ENCODE results near the gene PAPOLG. TPM values are rescaled to one million over a fixed set of nuclear protein-coding genes. Genes with fewer than 3 reads are reported as not detected.

The PAPOLG gene
- total and polyA plus RNA-seq, 2 of the 13 experiments (the other 11 are each of a cell fraction or from before 2014, with no cell fraction given): 10.1 to 10.4 TPM

DNA sequence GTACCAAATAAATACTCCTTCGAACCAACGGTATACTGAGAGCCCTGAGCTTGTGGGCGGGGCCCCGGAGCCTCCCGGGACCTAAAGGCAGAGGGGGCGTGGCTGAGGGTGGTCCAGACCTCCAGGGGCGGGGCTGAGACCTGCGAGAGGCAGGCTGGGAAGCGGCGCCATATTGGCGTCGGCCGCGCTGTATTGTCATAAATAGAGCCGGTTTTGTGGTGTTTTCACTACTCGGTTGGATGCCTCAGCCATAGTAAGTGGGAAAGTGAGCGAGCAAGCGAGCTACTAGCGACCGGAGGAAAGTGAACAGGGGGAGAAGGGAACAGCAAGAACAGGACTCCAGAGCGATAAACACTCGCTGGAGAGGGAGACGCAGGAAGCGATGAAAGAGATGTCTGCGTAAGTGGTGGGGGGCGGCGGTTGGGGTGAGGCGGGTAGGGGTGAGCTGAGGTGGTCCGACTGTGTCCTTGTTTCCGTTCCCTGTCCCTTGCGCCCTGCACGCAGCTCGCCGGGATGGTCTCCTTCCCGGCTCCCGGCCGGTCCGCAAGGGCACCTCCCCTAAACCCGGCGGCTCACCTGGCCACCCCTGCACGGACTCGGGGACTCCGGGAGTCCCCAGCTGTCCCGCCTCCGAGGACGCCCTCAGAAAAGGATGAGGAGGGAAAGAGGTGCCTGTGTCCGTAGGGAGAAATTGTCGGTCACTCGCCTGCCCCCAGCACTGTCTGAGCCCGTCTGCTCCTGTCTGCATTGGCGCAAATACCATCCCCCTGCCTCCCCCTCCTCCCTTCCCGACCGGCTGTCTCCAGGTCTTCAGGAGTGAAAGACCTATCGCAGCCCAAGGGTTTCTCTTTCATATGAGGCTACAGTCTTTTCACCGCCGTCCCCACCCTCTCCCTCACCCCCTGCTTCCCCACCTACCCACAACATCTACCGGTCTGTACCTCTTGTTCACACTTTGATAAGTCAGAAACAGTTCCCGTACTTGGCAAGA, at the start of gene PAPOLG (continued):
- TF ChIP-seq, protein P1, sequence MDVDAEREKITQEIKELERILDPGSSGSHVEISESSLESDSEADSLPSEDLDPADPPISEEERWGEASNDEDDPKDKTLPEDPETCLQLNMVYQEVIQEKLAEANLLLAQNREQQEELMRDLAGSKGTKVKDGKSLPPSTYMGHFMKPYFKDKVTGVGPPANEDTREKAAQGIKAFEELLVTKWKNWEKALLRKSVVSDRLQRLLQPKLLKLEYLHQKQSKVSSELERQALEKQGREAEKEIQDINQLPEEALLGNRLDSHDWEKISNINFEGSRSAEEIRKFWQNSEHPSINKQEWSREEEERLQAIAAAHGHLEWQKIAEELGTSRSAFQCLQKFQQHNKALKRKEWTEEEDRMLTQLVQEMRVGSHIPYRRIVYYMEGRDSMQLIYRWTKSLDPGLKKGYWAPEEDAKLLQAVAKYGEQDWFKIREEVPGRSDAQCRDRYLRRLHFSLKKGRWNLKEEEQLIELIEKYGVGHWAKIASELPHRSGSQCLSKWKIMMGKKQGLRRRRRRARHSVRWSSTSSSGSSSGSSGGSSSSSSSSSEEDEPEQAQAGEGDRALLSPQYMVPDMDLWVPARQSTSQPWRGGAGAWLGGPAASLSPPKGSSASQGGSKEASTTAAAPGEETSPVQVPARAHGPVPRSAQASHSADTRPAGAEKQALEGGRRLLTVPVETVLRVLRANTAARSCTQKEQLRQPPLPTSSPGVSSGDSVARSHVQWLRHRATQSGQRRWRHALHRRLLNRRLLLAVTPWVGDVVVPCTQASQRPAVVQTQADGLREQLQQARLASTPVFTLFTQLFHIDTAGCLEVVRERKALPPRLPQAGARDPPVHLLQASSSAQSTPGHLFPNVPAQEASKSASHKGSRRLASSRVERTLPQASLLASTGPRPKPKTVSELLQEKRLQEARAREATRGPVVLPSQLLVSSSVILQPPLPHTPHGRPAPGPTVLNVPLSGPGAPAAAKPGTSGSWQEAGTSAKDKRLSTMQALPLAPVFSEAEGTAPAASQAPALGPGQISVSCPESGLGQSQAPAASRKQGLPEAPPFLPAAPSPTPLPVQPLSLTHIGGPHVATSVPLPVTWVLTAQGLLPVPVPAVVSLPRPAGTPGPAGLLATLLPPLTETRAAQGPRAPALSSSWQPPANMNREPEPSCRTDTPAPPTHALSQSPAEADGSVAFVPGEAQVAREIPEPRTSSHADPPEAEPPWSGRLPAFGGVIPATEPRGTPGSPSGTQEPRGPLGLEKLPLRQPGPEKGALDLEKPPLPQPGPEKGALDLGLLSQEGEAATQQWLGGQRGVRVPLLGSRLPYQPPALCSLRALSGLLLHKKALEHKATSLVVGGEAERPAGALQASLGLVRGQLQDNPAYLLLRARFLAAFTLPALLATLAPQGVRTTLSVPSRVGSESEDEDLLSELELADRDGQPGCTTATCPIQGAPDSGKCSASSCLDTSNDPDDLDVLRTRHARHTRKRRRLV (CRISPR knock-in tag; IDR thresholded peaks at IDR 0.05): peak; percentile 71; the same call in 1 of the 2 replicates
- TF ChIP-seq SRF (IDR thresholded peaks at IDR 0.05; ENCODE audit: low read depth, low read length) (no peak), ARNT2 (CRISPR knock-in tag; IDR thresholded peaks at IDR 0.05; ENCODE audit: low read depth) (peak; percentile 60; the same call in 1 of the 2 replicates), HDAC6 (IDR thresholded peaks at IDR 0.05; ENCODE audit: low read depth, low read length) (no peak), ZNF274 (CRISPR knock-in tag; IDR thresholded peaks at IDR 0.05) (no peak), PAX8 (CRISPR knock-in tag; IDR thresholded peaks at IDR 0.05; ENCODE audit: borderline replicate concordance) (no peak), ZBTB8A (CRISPR knock-in tag; IDR thresholded peaks at IDR 0.05; ENCODE audit: borderline replicate concordance, low read depth) (no peak), ZBTB20 (CRISPR knock-in tag; IDR thresholded peaks at IDR 0.05; ENCODE audit: borderline replicate concordance, low read depth) (peak; percentile 57; the same call in 1 of the 2 replicates), SNAPC2 (CRISPR knock-in tag; IDR thresholded peaks at IDR 0.05) (peak; percentile 76; the same call in 1 of the 2 replicates), CC2D1A (CRISPR knock-in tag; IDR thresholded peaks at IDR 0.05) (no peak)
- TF ChIP-seq, protein P2, sequence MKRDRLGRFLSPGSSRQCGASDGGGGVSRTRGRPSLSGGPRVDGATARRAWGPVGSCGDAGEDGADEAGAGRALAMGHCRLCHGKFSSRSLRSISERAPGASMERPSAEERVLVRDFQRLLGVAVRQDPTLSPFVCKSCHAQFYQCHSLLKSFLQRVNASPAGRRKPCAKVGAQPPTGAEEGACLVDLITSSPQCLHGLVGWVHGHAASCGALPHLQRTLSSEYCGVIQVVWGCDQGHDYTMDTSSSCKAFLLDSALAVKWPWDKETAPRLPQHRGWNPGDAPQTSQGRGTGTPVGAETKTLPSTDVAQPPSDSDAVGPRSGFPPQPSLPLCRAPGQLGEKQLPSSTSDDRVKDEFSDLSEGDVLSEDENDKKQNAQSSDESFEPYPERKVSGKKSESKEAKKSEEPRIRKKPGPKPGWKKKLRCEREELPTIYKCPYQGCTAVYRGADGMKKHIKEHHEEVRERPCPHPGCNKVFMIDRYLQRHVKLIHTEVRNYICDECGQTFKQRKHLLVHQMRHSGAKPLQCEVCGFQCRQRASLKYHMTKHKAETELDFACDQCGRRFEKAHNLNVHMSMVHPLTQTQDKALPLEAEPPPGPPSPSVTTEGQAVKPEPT (CRISPR knock-in tag; IDR thresholded peaks at IDR 0.05; ENCODE audit: low read depth): no peak
- TF ChIP-seq, protein P3, sequence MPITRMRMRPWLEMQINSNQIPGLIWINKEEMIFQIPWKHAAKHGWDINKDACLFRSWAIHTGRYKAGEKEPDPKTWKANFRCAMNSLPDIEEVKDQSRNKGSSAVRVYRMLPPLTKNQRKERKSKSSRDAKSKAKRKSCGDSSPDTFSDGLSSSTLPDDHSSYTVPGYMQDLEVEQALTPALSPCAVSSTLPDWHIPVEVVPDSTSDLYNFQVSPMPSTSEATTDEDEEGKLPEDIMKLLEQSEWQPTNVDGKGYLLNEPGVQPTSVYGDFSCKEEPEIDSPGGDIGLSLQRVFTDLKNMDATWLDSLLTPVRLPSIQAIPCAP (CRISPR knock-in tag; IDR thresholded peaks at IDR 0.05; ENCODE audit: low read depth): no peak
- TF ChIP-seq, protein P4, sequence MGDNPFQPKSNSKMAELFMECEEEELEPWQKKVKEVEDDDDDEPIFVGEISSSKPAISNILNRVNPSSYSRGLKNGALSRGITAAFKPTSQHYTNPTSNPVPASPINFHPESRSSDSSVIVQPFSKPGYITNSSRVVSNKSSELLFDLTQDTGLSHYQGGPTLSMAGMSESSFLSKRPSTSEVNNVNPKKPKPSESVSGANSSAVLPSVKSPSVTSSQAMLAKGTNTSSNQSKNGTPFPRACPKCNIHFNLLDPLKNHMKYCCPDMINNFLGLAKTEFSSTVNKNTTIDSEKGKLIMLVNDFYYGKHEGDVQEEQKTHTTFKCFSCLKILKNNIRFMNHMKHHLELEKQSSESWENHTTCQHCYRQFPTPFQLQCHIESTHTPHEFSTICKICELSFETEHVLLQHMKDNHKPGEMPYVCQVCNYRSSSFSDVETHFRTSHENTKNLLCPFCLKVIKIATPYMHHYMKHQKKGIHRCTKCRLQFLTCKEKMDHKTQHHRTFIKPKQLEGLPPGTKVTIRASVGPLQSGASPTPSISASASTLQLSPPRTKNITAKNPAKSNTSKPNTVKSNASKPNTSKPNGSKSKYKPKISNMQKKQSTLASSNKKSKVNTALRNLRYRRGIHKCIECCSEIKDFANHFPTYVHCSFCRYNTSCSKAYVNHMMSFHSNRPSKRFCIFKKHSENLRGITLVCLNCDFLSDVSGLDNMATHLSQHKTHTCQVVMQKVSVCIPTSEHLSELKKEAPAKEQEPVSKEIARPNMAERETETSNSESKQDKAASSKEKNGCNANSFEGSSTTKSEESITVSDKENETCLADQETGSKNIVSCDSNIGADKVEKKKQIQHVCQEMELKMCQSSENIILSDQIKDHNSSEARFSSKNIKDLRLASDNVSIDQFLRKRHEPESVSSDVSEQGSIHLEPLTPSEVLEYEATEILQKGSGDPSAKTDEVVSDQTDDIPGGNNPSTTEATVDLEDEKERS (CRISPR knock-in tag; IDR thresholded peaks at IDR 0.05): peak; percentile 25; the same call in 1 of the 2 replicates
- TF ChIP-seq, protein P5, sequence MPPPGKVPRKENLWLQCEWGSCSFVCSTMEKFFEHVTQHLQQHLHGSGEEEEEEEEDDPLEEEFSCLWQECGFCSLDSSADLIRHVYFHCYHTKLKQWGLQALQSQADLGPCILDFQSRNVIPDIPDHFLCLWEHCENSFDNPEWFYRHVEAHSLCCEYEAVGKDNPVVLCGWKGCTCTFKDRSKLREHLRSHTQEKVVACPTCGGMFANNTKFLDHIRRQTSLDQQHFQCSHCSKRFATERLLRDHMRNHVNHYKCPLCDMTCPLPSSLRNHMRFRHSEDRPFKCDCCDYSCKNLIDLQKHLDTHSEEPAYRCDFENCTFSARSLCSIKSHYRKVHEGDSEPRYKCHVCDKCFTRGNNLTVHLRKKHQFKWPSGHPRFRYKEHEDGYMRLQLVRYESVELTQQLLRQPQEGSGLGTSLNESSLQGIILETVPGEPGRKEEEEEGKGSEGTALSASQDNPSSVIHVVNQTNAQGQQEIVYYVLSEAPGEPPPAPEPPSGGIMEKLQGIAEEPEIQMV (CRISPR knock-in tag; IDR thresholded peaks at IDR 0.05; ENCODE audit: low read depth): no peak; the same call in 1 of the 2 replicates

All from HepG2 (cell line).